Hepatic stellate cell (primary cell): ENCODE results near the gene USP22.
A peak's percentile ranks its signal among the peaks of the same experiment; 100 is the strongest.

Experiments
- DNase-seq: peaks from one replicate; pipeline ENCODE4 v3.0.0; 2011; ENCODE audit warnings: low spot score

Gene USP22

DNA sequence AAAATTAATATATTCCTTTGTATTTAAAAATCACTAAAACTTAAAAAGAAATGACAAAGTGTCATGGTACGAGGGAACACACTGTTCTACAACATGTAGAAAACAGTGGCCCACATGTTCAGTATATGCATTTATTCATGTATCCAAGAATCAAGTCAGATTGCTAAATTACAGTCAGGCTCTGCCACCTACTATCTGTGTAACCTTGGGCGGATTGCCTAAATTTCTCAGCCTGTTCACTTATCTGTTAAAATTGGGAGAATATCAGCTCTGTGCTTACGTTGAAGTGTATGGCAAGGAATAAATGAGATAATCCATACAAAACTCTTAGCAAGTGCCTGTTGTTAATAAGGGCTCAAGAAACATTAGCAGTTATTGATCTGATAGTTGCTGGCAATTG is 3.4 kb upstream of the USP22 start:
- DNase-seq: no peak

DNA sequence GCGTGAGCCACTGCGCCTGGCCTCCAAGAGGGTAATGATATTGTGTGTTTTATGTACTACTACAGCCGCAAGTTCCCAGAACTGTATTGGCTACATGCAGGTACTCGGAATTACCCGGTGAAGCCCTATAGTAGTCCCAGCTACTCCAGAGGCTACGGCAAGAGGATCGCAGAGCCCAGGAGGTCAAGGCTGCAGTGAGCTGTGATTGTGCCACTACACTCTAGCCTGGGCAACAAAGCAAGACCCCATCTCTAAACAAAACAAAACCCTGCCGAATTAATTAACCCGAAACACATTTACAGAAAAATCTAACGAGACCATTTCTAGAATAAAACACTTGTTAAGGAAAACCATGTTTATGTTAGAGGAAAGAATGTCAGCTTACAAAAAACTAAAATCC is 2.2 kb upstream of the USP22 start:
- DNase-seq: no peak

DNA sequence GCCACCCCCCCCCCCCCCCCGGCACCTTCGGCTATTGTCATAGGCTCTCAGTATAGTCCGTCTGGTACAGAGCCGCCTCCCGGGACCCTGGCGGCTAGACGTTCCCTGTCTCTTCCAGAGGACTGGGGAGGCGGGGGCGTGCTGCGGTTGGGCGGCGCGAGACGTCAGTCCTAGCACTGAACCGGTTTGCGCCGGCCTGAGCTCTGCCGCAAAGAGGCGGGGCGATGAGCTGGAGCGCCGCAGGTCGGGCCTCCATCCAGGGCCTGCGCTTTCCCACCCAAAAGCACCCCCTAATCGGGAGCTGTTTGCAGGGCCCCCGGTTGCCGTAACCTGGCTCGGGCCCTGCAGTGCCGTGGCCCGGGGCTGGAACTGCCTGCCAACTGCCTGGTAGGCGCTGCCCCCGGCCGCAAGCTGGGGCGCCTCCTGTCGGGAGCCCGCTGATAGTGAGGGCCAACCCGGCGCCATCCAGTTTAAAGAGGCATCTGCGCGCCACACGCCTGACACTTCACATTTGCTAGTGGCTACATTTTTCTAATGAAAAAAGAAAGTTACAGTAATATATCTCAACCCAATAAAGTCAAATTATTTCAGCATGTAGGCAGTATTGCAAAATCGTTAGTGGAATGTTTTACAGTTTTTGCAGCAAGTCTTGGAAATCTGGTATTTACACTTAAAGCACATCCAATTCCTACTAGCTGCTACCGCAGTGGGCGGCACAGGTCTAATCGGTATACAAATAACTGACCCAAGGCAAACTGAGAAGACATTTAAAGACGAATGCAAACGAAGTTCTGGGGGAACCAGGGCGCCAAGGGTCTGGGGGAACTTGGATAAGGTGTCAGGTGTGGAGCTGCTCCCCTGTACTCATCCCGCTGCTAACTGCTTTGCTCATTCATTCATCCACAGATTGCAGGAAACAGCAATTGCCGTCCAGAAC is 753 bp upstream of the USP22 start:
- DNase-seq: peak; percentile 60

DNA sequence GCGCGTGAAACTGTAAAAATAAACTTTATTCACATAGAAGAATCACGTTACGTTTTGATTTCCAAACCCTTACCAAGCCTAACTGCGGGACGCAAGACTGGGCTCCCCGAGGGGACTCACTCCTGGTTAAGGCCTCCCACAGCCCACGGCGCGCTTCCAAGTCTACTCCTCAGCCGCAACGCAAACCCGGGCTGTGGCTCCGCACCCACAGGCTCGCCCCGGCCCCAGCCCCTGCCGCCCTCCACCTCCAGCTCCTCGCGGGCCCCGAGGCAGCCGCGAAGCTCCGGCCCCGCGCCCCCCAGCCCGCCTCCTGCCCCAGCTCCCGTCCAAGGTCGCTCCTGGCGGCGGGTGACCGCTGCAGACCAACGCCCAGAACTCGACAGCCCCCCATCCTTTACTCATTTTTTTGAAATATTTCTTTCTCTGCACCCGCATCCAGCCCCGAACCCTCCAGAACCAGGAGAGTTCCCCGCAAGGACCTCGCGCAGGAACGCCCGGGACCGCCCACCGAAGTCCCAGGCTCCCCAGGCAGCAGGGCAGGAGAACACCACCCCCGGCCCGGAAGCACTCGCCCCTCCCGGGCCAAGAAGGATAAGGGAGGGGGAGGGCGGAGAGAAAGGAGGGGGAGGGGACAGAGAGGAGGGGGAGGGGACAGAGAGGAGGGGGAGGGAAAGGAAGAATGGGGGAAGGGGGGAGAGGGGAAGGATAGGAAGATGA is 912 bp downstream of the USP22 start:
- DNase-seq: peak; percentile 65

DNA sequence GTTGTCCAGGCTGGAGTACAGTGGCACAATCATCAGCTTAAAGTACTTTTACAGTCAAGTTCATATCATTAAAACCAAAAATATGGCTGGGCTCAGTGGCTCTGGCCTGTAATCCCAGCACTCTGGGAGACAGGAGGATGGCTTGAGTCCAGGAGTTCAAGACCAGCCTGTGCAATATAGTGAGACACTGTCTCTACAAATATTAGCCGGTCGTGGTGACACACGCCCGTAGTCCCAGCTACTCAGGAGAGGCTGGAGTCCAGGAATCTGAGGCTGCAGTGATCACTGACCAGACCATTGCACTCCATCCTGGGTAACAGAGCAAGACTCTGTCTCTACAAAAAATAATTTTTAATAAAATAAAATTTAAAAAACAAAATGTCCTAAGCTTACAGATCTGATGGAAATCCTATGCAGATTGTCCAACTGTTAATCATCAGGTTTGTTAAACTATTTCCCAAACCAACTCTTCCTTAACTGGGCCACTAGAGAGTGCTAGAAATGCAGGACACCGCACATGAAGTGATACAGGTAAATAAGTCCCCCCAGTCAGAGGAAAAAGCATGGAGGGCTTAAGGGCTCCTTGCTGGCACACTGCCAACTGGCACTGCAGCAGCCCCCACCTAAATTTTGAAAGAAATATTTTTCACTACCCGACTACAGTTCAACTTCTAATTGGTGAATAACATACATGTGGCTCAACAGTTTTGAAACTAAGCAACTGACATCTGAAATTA is 2.8 kb downstream of the USP22 start:
- DNase-seq: no peak

DNA sequence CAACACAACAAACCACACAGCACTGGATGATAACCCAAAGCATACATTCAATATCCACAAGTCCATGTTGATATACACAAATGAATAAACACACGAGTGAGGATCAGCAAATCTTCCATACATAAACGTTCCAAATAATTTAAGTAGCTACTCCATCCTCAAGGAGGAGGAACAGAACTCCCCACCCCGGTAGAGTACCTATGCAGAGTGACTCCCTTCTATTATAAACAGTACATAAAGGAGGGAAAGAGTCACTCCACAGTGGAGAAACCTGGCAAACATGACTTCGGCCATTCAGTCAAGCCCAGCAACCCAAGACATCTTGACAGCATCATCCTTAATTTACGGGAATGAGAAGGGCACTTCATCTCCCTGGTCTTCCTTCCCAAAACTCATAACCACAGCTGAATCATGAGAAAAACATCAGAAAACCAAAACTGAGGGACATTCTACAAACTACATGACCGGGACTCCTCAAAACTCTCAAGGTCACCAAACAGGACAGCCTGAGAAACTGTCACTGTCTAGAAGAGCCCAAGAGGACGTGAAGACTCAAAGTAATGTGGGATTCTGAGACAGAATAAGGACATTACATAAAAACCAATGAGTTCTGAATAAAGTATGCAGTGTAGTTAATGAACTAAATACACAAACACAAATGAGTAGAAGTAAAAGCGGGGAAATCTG is 5.6 kb downstream of the USP22 start:
- no peak for DNase-seq

DNA sequence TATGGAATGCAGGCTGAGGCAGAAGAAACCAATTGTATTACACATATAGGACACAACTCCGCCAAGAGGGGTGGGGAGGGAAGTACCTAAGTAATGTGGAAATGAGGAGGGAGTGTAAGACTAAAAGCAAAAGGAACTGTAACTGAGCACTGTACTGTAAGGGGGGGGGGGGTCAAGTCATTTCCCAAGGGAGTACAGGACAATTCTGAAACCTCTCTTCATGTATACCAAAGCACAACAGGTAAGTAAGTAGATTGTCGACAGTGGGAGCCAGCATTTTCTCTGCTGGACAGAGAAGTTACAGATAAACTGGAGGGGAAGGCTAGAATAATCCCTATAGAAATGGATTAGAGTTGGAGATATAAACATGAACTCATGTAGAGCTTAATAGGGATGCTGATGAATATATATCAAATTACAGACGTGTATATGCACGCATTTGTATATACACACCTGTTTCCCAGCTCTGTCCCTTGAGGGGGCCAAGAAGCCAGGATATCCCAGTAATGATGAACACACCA is 6.4 kb downstream of the USP22 start:
- no peak for DNase-seq

DNA sequence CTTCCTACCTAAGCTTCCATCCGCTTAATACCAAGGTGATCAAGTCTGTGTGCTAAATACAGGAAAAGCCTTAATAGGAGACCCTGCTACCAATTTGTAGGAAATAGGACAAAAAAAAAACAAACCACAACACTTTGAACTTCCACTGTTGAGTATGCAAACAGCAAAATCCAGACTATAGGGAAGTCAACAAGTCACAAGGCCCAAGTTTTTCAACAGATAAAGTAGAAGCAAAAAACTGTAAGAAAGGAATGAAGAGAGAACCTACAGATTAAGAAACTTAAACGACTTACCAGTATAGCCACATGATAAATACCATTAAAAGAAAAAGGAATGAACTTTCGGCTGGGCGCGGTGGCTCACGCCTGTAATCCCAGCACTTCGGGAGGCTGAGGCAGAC is 7.4 kb downstream of the USP22 start:
- DNase-seq: no peak

DNA sequence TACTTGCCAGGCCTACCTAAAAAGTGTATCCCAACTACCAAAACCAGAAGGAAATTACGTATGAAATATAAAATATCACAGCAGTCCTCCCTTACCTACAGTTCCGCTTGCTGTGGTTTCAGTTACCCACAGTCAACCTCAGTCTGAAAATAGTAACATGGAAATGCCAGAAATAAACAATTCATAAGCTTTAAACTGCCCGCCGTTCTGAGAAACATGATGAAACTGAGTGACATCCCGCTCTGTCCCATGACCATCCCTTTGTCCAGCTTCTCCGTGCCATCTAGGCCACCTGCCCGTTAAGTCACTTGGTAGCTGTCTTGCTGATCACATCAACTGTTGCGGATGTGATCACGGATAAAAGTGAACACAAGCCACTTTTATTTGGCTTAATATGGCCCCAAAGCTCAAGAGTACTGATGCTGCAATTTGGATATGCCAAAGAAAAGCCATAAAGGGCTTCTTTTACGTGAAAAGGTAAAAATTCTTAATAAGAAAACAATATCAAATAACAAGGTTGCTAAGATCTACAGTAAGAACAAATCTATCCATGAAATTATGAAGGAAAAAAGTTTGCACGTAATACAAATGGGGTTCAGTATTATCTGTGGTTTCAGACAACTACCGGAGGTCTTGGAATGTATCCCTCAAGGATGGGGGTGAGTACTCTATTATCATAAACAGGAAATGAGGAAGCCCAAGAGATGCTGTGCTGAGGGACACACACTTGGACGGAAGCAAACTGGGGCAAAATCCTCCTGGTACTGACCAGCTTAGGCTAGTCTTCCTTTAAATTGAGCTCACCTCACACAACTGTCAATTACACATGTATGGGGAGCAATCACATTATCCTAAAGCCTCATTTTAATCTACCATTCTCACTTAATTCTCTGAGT is 8.2 kb downstream of the USP22 start:
- DNase-seq: no peak

DNA sequence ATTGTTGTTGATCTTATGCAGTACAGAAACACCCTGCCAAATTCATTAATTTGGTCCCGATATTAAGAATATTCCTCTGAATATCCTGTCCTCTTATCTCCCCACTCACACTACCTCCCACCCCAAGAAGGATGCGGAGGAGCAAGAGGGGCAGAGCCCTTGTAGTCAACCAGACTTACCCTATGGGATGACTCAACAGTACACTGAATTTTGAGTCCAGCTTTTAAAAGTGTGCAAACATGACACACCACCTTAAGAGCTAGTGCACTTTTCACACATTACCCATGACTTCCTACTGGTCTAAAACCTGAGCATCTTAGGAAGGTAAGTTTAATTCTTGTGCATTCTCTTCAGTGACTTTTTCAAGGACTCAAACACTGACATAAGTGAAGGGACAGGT is 9.5 kb downstream of the USP22 start:
- no peak for DNase-seq

DNA sequence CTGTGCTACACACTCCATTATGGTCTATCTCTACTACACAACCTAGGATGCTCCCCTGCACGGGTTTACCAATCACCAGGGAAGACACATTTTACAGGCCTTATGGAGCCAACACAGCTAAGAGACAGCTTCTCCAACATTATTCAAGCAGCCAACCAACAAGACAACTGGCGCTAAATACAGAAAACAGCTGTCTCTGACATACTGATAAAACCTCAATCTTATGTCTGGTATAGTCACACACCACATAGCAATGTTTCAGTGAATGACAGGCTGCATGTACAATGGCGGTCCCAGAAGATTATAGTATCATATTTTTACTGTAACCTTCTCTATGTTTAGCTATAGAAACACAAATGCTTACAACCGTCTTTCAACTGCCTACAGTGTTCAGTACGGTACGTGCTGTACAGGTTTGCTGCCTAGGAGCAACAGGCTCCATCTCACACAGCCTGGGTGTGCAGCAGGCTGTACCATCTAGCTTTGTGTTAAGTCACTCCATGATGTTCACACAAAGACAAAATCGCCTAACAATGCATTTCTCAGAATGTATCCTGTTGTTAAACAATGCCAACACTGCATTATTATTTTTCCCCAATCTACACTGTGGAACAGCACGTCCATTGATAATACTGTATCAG is 10.9 kb downstream of the USP22 start:
- no peak for DNase-seq

DNA sequence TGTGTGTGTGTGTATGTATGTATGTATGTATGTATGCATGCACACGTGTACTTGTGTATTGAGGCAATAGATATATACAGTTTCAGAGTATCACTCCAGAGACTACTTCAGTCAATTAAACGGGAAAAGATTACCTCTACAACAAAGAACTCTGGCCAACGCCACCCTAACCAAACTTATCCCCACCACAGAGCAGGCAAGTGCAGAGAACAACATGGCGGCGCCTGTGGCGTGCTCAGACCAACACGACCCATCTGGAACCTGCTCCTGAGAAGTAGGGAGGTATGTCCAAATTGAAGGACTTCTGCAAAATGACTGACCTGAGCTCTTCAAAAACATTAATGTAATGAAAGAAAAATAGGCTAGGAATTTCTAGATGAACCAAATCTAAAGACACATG is 12.4 kb downstream of the USP22 start:
- DNase-seq: no peak

DNA sequence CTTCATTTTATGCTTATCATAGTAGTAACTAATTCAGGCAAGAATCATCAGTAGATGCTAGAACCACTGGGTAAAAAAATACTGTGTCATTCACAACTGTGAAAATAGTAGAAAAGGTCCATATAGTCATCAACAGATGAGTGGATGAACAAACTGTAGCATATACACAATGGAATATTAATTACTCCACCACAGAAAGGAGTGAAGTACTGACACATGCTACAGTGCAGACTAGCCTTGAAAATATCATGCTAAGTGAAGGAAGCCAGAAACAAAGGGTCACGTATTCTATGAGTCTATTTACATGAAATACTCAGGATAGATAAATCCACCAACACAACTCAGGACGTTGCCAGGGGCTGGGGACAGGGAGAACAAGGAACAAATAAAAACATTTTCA is 13.3 kb downstream of the USP22 start:
- DNase-seq: no peak

DNA sequence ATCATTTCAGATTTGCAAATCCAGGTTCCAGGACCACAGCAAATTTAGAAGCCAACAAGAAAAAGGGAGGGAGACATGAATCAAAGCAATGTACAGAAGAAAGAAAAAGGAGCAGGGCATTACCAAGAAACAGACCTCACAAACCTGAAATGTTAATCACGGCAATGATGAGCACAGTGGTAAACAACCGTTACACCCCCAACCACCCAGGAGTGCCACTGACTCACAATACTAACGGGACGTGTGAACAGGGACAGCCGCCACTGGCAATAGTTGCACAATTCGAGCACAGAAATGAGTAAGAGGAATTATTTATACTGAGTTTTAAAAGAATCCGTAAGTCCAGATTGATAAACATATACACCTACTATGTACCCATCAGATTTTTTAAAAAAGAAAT is 13.8 kb downstream of the USP22 start:
- peak; percentile 66 for DNase-seq

DNA sequence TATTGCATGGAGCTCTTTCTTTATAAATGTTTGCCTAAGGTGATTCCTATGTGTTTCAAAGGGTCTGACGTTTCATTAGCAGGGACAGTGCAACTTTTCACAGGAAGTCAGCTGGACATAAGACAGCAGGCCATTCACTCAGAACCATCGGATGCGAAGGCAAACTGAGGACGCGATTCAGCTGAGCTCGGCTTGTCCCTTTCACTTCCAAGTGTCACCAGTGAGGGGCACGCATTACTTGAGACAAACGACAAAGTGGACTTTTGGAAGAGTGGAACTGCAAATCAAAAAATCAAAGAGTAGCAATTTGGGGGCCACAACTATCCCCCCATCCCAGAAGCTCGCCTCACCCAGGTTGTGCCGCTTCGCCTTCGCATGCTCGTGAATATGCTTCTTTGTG is 14.6 kb downstream of the USP22 start:
- DNase-seq: no peak

DNA sequence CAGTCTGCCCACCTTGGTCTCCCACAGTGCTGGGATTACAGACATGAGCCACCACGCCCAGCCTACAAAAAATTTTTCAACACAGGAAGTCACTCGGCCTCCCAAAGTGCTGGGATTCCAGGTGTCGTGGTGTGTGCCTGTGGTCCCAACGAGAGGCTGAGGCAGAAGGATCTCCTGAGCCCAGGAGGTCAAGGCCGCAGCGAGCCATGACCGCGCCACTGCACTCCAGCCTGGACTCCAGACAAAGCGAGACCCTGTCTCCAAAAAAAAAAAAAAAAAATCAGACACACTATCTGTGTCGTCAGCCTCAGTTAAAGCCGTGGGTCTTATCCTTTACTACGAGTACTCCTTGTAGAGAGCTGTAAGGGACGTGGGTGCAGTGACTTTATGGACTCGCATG is 15.8 kb downstream of the USP22 start:
- DNase-seq: no peak

DNA sequence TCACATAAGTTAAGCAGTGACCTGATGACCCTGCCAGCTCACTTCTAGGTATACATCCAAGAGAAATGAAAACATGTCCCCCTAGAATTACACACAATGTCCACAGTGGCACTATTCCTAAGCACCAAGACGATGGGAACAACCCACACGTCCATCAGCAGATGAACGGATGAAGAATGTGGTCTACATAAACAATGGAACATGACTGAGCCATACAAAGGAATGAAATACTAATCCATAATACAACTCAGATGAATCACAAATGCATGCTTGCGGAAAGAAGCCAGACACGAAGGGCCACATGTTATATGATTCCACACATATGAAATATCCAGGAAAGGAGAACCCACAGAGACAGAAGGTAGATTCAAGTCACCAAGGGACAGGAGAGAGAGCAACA is 17.4 kb downstream of the USP22 start:
- peak; percentile 40 for DNase-seq

DNA sequence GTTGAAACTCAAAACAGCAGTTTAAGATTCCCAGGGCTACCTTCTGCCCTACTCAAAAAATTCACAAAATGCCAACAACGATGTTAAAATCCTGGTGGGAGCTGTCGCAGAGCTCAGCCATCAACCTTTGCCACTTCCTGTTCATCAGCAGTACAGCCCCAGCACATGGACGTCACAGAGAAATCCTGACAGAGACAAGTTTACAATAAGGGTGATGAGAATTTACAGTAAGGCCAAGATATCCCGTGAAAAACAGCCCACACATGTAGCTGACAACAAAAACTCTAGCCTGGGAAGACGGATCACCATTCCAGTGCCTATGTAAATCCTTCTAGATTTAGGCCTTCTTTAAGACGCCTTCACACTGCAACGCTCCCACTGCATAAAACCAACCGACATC is 18.8 kb downstream of the USP22 start:
- no peak for DNase-seq

DNA sequence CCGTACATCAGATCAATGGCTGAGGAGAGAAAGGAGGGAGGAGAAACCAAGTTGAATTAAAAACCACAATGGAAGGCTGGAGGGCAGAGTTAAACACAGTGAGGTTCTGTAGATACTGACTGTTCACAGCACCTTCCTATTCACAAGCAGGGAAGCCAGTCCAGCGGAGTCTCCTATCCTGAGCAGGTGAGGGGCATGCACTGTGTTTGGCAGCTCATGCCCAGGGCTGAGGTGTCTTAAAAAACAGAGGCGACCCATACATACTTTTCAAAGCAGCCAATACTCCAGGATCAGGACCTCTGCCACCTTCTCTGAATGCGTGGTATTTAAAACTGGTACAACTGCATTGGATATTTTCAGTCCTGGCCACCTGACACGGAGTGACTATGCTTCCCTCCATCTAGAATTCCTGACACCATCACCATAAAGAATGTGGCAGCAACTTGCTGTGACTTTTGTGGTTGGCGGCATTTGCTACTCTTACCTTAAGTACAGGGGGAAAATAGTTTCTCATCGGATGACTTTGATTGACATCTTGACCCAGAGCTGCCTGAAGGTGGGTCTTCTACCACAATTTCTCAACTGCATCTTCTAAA is 21.5 kb downstream of the USP22 start:
- DNase-seq: no peak

DNA sequence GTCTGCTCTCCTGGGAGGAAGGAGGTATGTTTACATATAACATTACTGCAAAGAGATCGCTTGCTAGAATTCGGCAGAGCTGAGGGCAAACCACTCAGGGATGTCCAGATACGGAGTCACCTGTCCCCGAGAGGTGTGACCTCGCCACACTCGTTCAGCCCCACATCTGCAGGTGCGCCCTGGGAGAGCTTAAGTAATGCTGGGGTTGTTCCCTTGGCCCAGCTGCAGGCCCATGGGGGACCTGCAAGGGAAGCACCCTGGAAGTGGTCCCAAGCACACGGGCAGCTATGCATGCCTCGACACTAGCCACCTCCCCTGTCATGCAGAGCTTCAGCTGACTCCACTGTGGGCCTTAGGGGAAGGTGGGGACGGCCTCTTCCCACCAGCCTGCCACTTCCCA is 22.2 kb downstream of the USP22 start:
- no peak for DNase-seq
